Dendritic cell treated with granulocyte-macrophage colony-stimulating factor and Interleukin-4, amounts not matched to agents 40 ng/mL and 50 ng/mL, for 4 days (primary cell): Measurements from ENCODE around the gene OR2H1.
"Not testable (repeated sequence)": the region's sequence is repeated elsewhere in the genome, so short reads cannot be mapped to it uniquely, and the experiment has no call there.

Source experiments
- H3K27ac Mint-ChIP-seq: one replicate; pipeline ENCODE4 v1.8.0; 2022; ENCODE audit warnings: mild to moderate bottlenecking, mixed read lengths
- H3K27me3 Mint-ChIP-seq: one replicate; pipeline ENCODE4 v1.8.0; 2022; ENCODE audit warnings: mild to moderate bottlenecking, mixed read lengths
- H3K36me3 Mint-ChIP-seq: one replicate; pipeline ENCODE4 v1.8.0; 2022; ENCODE audit warnings: low read depth, mixed read lengths
- H3K4me1 Mint-ChIP-seq: one replicate; pipeline ENCODE4 v1.8.0; 2022; ENCODE audit warnings: low read depth, mixed read lengths
- H3K4me3 Mint-ChIP-seq: one replicate; pipeline ENCODE4 v1.8.0; 2022; ENCODE audit warnings: mild to moderate bottlenecking, moderate library complexity, mixed read lengths
- H3K9me3 Mint-ChIP-seq: one replicate; pipeline ENCODE4 v1.8.0; 2022; ENCODE audit warnings: mixed read lengths
- intact Hi-C: fragments of 100-400 bp; cut with micrococcal nuclease; formaldehyde crosslinking; loops from one replicate; pipeline ENCODE4 v1.15.0; 2022

Gene OR2H1

DNA sequence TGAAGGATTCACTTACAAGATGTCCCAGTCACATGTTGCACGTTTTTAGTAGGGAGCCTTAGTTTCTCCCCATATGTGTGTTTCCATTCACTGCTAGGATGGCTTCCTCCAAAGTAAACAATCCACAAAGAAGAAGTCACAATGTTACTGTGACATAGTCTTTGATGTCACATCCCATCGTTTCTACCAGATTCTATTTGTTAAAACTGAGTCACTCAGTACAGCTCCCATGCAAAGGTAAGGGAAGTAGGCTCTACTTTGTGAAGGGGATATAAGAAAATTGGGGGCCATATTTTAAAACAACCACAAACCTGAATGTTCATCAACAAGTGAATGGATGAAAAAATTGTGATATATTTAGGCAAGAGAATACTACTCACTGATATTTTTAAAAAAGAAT is at the start of gene OR2H1, which contains the start of gene OR11A1:
Gene OR2H1 (plus strand): TSS at position 185 of the 400 bp plus-strand sequence. CDS start 4,615 bp downstream, outside the sequence.
Gene OR11A1 (minus strand): TSS at position 101 of the 400 bp plus-strand sequence. CDS start 29,430 bp downstream, outside the sequence.
- Mint-ChIP-seq H3K4me3 (no peak within 1 kb of the TSS), H3K27me3 (no peaks in the 10 kb centered on the region)

DNA sequence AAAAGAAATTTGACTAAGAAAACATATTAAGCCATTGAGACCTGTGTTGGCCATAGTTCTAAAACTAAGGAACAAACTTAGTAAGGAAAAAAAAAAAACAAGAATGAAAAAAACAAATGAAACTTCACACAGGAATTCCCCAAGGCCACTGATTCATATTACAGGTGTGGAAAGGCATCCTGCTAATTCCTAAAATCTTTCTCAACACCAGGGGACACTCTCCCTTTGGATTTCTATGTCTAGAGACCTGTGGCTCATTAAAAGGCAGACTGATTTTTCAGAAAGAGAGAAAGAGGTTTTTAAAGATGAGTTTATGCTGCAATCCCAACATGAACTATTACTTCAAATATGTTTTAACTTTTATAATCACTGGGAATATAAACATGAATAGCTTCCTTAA is 42.4 kb upstream of the OR2H1 start, which contains the start of gene OR12D1:
Gene OR12D1 (plus strand): TSS at position 341 of the 400 bp plus-strand sequence.
- Mint-ChIP-seq H3K27me3 (no peaks in the 10 kb centered on the region), H3K4me1 (no peaks in the 10 kb centered on the region), H3K4me3 (no peak within 1 kb of the TSS), H3K27ac (no peak within 1 kb of the TSS), H3K36me3 (no peaks in the 10 kb centered on the region), H3K9me3 (peaks cover 16% of the 10 kb centered on the region)
- intact Hi-C loops = no loop called here

More for the DNA sequence above, at the start of gene OR2H1, which contains the start of gene OR11A1:
- no peaks in the 10 kb centered on the region for H3K36me3 Mint-ChIP-seq
- H3K9me3 Mint-ChIP-seq = no peaks in the 10 kb centered on the region
- intact Hi-C loops = no loop called here
- no peak within 1 kb of the TSS for H3K27ac Mint-ChIP-seq
- no peaks in the 10 kb centered on the region for H3K4me1 Mint-ChIP-seq

DNA sequence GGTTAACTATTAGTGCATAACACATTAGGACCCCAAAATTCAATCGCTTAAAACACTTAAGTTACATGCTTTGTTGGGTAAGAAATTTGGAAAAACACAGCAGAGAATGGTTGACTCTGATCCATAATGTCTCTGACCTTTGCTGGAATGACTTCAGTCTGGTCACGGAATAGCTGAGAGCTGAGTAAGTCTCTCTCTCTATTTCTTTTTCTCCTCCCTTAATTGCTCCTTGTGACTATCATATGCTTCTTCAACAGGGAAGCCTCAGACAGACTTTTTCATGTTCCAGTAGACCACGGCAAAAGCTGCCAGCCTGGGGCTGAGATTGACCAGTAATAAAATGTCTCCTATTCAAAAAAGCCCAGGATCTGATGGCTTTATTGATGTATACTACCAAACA is 37.4 kb upstream of the OR2H1 start:
- no peak overlapping the region for H3K4me3 Mint-ChIP-seq

DNA sequence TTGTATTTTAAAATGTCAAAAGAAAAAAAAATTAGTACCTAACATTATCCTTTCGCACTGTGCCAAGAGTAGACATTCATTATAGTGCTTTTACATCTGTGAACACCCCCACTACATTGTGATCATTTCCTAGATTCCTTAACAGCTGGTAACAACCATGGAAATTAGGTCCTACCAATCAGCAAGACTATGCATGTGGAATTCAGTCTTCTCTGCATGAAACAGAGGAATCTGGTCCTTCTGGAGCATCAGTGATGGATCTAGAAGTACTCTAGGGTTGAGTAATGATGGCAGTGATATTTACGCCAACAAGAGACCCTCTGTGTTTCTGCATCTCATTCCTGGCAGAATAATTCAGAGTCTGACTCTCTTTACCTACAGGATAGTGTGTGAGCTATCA is 32.8 kb upstream of the OR2H1 start:
- no peaks in the 10 kb centered on the region for H3K27me3 Mint-ChIP-seq
- no peaks in the 10 kb centered on the region for H3K9me3 Mint-ChIP-seq
- no peaks in the 10 kb centered on the region for H3K4me1 Mint-ChIP-seq
- no peaks in the 10 kb centered on the region for H3K36me3 Mint-ChIP-seq
- intact Hi-C loops = no loop called here
- H3K27ac Mint-ChIP-seq = no peak overlapping the region
- H3K4me3 Mint-ChIP-seq = no peak overlapping the region

More for the DNA sequence above, 37.4 kb upstream of the OR2H1 start:
- Mint-ChIP-seq H3K9me3 (no peaks in the 10 kb centered on the region), H3K27ac (no peak overlapping the region), H3K36me3 (no peaks in the 10 kb centered on the region), H3K4me1 (no peaks in the 10 kb centered on the region), H3K27me3 (no peaks in the 10 kb centered on the region)
- intact Hi-C loops = no loop called here

DNA sequence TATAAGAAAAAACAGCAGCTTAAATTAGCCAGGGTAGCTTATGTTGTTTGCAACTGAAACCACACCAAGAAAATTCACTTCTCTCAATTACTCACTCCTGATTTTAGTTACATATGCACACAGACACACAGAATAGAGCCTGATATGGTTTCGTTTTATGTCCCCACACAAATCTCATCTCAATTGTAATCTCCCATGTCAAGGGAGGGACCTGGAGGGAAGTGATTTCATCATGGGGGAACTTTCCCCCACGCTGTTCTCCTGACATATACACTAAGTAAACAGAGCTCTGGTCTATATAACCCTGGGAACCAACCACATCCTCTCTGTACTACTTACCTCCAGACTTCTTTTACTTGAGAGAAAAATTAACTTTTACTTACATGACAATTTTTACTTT is 32.4 kb upstream of the OR2H1 start:
- Mint-ChIP-seq H3K36me3 (no peaks in the 10 kb centered on the region), H3K27me3 (no peaks in the 10 kb centered on the region), H3K27ac (no peak overlapping the region), H3K4me3 (no peak overlapping the region), H3K4me1 (no peaks in the 10 kb centered on the region), H3K9me3 (no peaks in the 10 kb centered on the region)
- intact Hi-C loops = no loop called here

DNA sequence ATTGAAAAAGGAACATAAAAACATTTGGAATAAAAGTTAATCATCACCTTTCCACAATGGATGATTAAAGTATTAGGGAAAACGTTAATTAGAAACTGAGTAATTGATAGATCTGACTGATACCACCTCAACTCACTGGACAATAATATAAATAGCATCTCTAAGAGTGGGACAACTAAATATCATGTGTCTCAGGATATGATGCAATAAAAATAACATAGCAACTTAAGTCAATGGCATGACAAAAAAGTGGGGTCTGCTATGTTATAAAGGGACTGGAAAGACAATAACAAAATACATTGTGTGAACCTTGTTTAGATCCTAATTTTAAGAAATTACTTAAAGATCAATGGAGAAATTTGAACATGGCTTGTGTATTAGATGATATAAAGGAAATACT is 31.9 kb upstream of the OR2H1 start:
- Mint-ChIP-seq H3K4me1 (no peaks in the 10 kb centered on the region), H3K27ac (no peak overlapping the region), H3K9me3 (no peaks in the 10 kb centered on the region), H3K27me3 (no peaks in the 10 kb centered on the region), H3K36me3 (no peaks in the 10 kb centered on the region), H3K4me3 (no peak overlapping the region)
- intact Hi-C loops = no loop called here

DNA sequence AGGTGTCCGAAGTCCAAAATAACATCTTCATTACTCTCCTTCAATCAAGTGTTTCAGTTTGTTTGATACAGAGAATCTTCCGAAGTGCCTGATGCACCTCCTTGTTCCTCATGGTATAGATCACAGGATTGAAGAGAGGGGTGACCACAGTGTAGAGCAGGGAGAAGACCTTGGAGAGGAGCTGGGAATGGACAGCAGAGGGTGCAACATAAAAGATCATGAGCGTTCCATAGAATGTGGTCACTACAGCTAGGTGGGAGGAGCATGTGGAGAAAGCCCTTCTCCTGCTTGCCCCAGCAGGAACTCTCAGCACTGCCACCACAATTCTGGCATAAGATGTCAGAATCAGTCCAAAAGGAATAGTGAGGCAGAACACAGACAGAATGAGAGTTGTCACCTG is 30.3 kb upstream of the OR2H1 start:
- Mint-ChIP-seq H3K4me3 (no peak overlapping the region), H3K9me3 (no peaks in the 10 kb centered on the region), H3K36me3 (no peaks in the 10 kb centered on the region), H3K27ac (no peak overlapping the region), H3K4me1 (no peaks in the 10 kb centered on the region), H3K27me3 (no peaks in the 10 kb centered on the region)
- intact Hi-C loops = no loop called here

DNA sequence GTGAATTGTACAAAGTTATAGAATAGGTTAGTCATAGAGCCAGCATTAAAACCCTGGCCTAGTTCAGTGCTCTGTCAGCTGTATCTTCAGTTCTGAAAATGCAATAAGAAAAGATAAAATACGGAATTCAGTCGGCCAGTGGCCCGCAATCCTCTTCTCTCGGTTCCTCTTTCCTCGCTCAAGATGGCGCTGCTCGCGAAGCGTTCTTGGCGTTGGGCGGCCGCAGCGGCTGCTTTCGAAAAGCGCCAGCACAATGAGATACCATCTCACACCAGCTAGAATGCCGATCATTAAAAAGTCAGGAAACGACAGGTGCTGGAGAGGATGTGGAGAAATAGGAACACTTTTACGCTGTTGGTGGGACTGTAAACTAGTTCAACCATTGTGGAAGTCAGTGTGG is 20.2 kb upstream of the OR2H1 start:
- H3K27me3 Mint-ChIP-seq, H3K4me1 Mint-ChIP-seq, intact Hi-C loops, H3K36me3 Mint-ChIP-seq, H3K4me3 Mint-ChIP-seq, H3K9me3 Mint-ChIP-seq, H3K27ac Mint-ChIP-seq: not testable (repeated sequence)

DNA sequence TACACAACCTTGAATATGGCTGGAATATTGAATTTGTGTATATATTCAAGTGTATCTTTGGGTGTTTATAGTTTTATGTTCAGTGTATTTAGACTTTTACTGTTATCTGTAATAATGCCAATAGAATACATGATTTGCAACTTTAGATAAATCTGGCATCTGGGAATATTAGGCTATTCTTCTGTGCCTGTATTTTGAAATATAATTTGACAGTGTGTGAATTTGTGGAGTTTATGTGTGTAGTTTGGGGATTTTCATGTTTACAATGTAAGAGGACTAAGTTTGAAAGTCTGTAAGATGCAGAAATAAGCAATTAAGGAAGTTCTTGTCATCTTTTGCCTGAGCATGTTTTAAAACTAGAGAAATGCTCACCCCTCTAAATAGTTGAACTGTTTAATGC is 17.9 kb upstream of the OR2H1 start, which contains the start of gene OR10C1:
Gene OR10C1 (plus strand): TSS at position 301 of the 400 bp plus-strand sequence. CDS start 710 bp downstream, outside the sequence.
- no peaks in the 10 kb centered on the region for H3K9me3 Mint-ChIP-seq
- H3K27me3 Mint-ChIP-seq = peaks cover 3% of the 10 kb centered on the region
- no peaks in the 10 kb centered on the region for H3K4me1 Mint-ChIP-seq
- no peak within 1 kb of the TSS for H3K27ac Mint-ChIP-seq
- H3K4me3 Mint-ChIP-seq = no peak within 1 kb of the TSS
- no peaks in the 10 kb centered on the region for H3K36me3 Mint-ChIP-seq
- intact Hi-C loops = no loop called here

DNA sequence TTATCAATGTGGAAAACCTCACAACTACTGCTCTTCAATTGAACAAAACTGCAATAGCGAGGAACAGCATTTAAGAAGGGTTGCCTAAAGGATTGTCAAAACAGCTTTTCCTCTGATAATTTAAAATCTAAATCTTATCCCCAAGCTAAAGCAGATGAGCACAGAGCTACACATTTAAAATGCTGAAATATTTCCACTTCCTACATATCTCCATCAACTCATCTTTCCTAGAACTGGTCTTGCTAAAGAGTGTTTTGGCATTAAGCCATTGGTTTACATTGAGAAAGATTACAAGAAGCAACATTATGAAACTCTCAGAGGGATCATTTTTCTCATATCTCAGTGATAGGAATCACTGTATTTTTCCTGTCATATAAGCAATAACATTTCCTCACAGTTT is 14.2 kb upstream of the OR2H1 start:
- Mint-ChIP-seq H3K36me3 (no peaks in the 10 kb centered on the region), H3K4me1 (no peaks in the 10 kb centered on the region), H3K9me3 (peaks cover 16% of the 10 kb centered on the region), H3K27ac (no peak overlapping the region), H3K4me3 (no peak overlapping the region), H3K27me3 (peaks cover 3% of the 10 kb centered on the region)
- intact Hi-C loops = no loop called here

DNA sequence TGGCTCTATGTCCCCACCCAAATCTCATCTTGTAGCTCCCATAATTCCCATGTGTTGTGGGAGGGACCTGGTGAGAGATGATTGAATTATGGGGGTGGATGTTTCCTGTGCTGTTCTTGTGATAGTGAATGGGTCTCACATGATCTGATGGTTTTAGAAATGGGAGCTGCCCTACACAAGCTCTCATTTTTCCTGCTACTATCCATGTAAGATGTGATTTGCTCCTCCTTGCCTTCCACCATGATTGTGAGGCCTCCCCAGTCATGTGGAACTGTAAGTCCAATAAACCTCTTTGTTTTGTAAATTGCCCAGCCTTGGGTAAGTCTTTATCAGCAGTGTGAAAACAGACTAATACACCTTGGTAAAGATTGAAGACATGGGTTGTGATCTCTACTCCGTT is 12.9 kb upstream of the OR2H1 start:
- H3K9me3 Mint-ChIP-seq = peaks cover 16% of the 10 kb centered on the region
- H3K27me3 Mint-ChIP-seq, H3K4me1 Mint-ChIP-seq, H3K36me3 Mint-ChIP-seq, H3K27ac Mint-ChIP-seq, H3K4me3 Mint-ChIP-seq, intact Hi-C loops: not testable (repeated sequence)

DNA sequence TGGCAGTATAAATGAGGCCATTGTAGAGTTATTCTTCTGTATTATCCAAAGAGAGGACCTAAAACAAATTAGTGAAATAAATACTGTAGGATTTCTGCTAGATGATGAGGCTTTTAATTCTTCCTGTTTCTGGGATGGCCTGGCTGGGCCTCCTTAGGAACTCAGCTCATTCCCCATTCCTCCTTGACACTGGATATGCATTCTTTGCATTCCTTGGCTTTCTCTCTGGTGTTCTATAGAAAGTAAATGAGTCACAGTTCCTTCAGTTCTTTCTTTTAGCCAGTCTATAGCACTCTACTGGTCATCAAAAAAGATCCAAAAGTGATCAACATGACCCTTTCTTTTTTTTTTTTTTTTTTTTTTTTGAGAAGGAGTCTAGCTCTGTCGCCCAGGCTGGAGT is 9.3 kb upstream of the OR2H1 start:
- Mint-ChIP-seq H3K27me3 (no peaks in the 10 kb centered on the region), H3K9me3 (peaks cover 16% of the 10 kb centered on the region), H3K36me3 (no peaks in the 10 kb centered on the region), H3K4me3 (no peak overlapping the region), H3K27ac (no peak overlapping the region), H3K4me1 (no peaks in the 10 kb centered on the region)
- intact Hi-C loops = no loop called here

DNA sequence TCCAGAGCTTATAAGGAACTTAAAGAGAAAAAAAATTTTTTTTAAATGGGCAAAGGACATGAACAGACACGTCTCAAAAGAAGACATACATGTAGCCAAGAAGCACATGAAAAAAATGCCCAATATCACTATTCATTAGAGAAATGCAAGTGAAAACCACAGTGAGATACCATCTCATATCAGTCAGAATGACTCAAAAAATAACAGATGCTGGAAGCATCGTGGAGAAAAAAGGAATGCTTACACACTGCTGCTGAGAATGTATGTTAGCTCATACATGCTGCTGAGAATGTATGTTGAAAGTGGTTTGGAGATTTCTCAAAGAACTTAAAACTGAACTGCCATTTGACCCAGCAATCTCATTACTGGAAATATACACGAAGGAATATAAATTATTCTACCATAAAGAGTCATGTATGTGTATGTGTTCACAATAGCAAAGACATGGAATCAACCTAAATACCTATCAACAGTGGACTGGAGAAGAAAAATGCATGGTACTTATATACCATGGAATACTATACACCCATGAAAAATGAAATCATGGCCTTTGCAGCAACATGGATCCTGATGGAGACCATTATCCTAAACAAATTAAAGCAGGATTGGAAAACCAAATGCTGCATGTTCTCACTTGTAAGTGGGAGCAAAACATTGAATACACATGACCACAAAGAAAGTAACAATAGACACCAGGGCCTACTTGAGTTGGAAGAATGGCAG is 5.3 kb upstream of the OR2H1 start:
- no peaks in the 10 kb centered on the region for H3K27me3 Mint-ChIP-seq
- no peaks in the 10 kb centered on the region for H3K36me3 Mint-ChIP-seq
- H3K27ac Mint-ChIP-seq = no peak overlapping the region
- H3K4me1 Mint-ChIP-seq = no peaks in the 10 kb centered on the region
- no peaks in the 10 kb centered on the region for H3K9me3 Mint-ChIP-seq
- intact Hi-C loops = no loop called here
- H3K4me3 Mint-ChIP-seq = no peak overlapping the region

DNA sequence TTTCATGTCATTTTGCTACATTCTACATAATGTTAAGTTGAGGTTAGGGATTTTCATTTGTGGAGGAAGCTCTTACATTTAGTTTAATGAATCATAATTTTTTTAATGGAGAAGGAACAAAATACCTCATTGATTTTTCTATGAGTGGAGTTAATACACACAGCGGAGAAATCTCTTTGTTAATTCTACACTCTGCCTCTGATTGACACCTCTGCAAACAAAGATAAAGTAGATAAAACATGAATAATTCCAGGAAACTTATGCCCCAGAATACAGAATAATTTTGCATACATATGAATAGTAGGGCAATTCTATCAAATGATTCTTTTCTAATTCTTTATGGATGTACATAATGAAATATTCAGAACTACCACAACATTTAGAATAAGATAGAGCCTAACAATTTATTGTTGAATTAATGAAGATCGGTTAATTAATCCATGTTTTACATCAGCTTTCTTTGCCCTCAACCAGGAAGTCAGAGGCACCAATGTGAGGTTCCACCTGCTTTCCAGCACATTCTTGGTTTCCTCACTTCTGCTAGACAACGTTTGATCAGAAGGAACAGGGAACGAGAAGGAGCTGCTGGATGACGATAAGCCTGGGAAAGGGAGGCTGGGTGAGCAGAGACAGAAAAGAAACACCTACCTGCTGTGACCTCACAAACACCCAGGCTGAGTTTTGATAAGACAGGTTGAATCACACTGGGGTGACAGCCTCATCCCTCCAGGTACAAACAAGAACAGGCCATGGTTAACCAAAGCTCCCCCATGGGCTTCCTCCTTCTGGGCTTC is 4.3 kb downstream of the OR2H1 start:
- no peaks in the 10 kb centered on the region for H3K4me1 Mint-ChIP-seq
- no peaks in the 10 kb centered on the region for H3K9me3 Mint-ChIP-seq
- intact Hi-C loops = no loop called here
- no peaks in the 10 kb centered on the region for H3K36me3 Mint-ChIP-seq
- H3K4me3 Mint-ChIP-seq = no peak overlapping the region
- no peaks in the 10 kb centered on the region for H3K27me3 Mint-ChIP-seq
- H3K27ac Mint-ChIP-seq = no peak overlapping the region
